Endodermal cell (in vitro differentiated cells): ENCODE data around the gene EXD3. TPM values are rescaled to one million over a fixed set of nuclear protein-coding genes. Genes with fewer than 3 reads are reported as not detected.

Experiments used
- DNase-seq: peaks from one replicate; pipeline ENCODE4 v3.0.0-alpha.2; 2017
- H3K27ac ChIP-seq: 2 replicates; pipeline ENCODE4 v1.5.1; 2013; ENCODE audit warnings: mild to moderate bottlenecking, low read depth, low read length, moderate library complexity
- H3K27me3 ChIP-seq: 2 replicates; pipeline ENCODE4 v1.6.1; 2013; ENCODE audit warnings: mild to moderate bottlenecking, low read length, moderate library complexity; ENCODE audit not compliant: insufficient read depth, control insufficient read depth, poor library complexity, severe bottlenecking
- H3K36me3 ChIP-seq: 2 replicates; pipeline ENCODE4 v1.7.0; 2013; ENCODE audit warnings: mild to moderate bottlenecking, low read length, moderate library complexity; ENCODE audit not compliant: control insufficient read depth, insufficient read depth
- H3K4me1 ChIP-seq: one replicate; pipeline ENCODE4 v1.7.0; 2013; ENCODE audit warnings: low read length; ENCODE audit not compliant: control insufficient read depth, insufficient read depth
- H3K4me3 ChIP-seq: 2 replicates; pipeline ENCODE4 v1.5.1; 2013; ENCODE audit warnings: mild to moderate bottlenecking, low read length, moderate library complexity
- H3K9ac ChIP-seq: 2 replicates; pipeline ENCODE4 v1.6.1; 2013; ENCODE audit warnings: mild to moderate bottlenecking, low read length, moderate library complexity; ENCODE audit not compliant: poor library complexity, severe bottlenecking; ENCODE audit errors: extremely low read depth
- H3K9me3 ChIP-seq: 2 replicates; pipeline ENCODE4 v1.6.1; 2013; ENCODE audit warnings: mild to moderate bottlenecking, low read length, moderate library complexity; ENCODE audit not compliant: control insufficient read depth
- H3K27ac Mint-ChIP-seq: 2 replicates; pipeline ENCODE4 v1.8.0; 2020; ENCODE audit warnings: mixed read lengths
- H3K27me3 Mint-ChIP-seq: 2 replicates; pipeline ENCODE4 v1.8.0; 2021; ENCODE audit warnings: mild to moderate bottlenecking, mixed read lengths; ENCODE audit not compliant: insufficient read depth
- H3K36me3 Mint-ChIP-seq: 2 replicates; pipeline ENCODE4 v1.8.0; 2020; ENCODE audit warnings: low read depth, mixed read lengths
- H3K4me1 Mint-ChIP-seq: 2 replicates; pipeline ENCODE4 v1.8.0; 2020; ENCODE audit warnings: mixed read lengths
- H3K4me3 Mint-ChIP-seq: 2 replicates; pipeline ENCODE4 v1.8.0; 2020; ENCODE audit warnings: mild to moderate bottlenecking, moderate library complexity, mixed read lengths
- H3K9me3 Mint-ChIP-seq: 2 replicates; pipeline ENCODE4 v1.8.0; 2020; ENCODE audit warnings: mild to moderate bottlenecking, mixed read lengths
- CTCF ChIP-seq: fragments of 200-600 bp; sonication (generic); conservative IDR thresholded peaks from 2 replicates; pipeline ENCODE4 v1.5.0; 2021; ENCODE audit warnings: antibody characterized with exemption, mild to moderate bottlenecking
- WGBS, 2 experiments: methylation state at CpG; one replicate each; pipeline versions ENCODE4 v1.1.5 to v1.1.7; 2013; ENCODE audit warnings: missing lambda C conversion rate in 2 of 2, mixed read lengths in 1 of 2; ENCODE audit not compliant: insufficient coverage in 1 of 2, insufficient read length in 1 of 2; 5-methylcytosine and 5-hydroxymethylcytosine counted together
- total RNA-seq, 2 donors: library from RNA; stranded (reverse); fragmentation: NEBNext Ultra II Directional in 1 of 2; extraction: Animal tissue kit (Norgen Biotek cat#: 25700) in 1 of 2; gene quantifications; 2 replicates in 1 of 2; 3 replicates in 1 of 2; pipeline ENCODE4 v1.2.1, GENCODE V29; 2021

Gene EXD3
- total RNA-seq, 2 donors from 2014 or later, result 15.5 to 31.0 TPM

- Mint-ChIP-seq H3K9me3 (no peaks in the 10 kb centered on the region), H3K4me3 (no peak overlapping the region), H3K4me1 (no peaks in the 10 kb centered on the region), H3K36me3 (peaks cover 3% of the 10 kb centered on the region), H3K27ac (no peak overlapping the region), H3K27me3 (no peaks in the 10 kb centered on the region)
- H3K4me1 ChIP-seq, result no peaks in the 10 kb centered on the region
- H3K9me3 ChIP-seq, result peaks cover 5% of the 10 kb centered on the region
- 94 to 97% methylated on average over 12 to 51 of the region's 51 CpGs for WGBS, 2 experiments
- H3K27me3 ChIP-seq, result no peaks in the 10 kb centered on the region
- peak; percentile 35 for DNase-seq
- TF ChIP-seq CTCF, result no peak
- no peak overlapping the region for H3K4me3 ChIP-seq
- H3K36me3 ChIP-seq, result no peaks in the 10 kb centered on the region
- H3K9ac ChIP-seq, result no peak overlapping the region
- peak overlapping the region; percentile 38 for H3K27ac ChIP-seq
These were observed 54.4 kb downstream of the EXD3 start for GRCh38 chr9:137368431-137369035.

- Mint-ChIP-seq H3K4me1 (no peaks in the 10 kb centered on the region), H3K27me3 (peaks cover 2% of the 10 kb centered on the region), H3K36me3 (peaks cover 3% of the 10 kb centered on the region), H3K27ac (no peak overlapping the region), H3K9me3 (peaks cover 3% of the 10 kb centered on the region), H3K4me3 (no peak overlapping the region)
- Histone ChIP-seq H3K36me3 (no peaks in the 10 kb centered on the region), H3K4me3 (no peak overlapping the region), H3K9ac (no peak overlapping the region), H3K27me3 (no peaks in the 10 kb centered on the region), H3K9me3 (peaks cover 5% of the 10 kb centered on the region), H3K27ac (peak overlapping the region; percentile 38), H3K4me1 (no peaks in the 10 kb centered on the region)
- WGBS, 2 experiments, result 92 to 96% methylated on average over 22 to 38 of the region's 38 CpGs
- no peak for TF ChIP-seq CTCF
- DNase-seq, result peak; percentile 43
These were observed 55.2 kb downstream of the EXD3 start for GRCh38 chr9:137367506-137368430.

- WGBS, 2 experiments, result 90 to 100% methylated on average over 9 to 19 of the region's 19 CpGs
- no peaks in the 10 kb centered on the region for H3K27me3 ChIP-seq
- H3K36me3 Mint-ChIP-seq, result peaks cover 3% of the 10 kb centered on the region
- peak overlapping the region; percentile 24 for H3K27ac ChIP-seq
- DNase-seq, result peak; percentile 44
- no peaks in the 10 kb centered on the region for H3K4me1 Mint-ChIP-seq
- peaks cover 9% of the 10 kb centered on the region for H3K27me3 Mint-ChIP-seq
- no peak overlapping the region for H3K4me3 Mint-ChIP-seq
- no peak overlapping the region for H3K27ac Mint-ChIP-seq
- no peaks in the 10 kb centered on the region for H3K4me1 ChIP-seq
- H3K9me3 Mint-ChIP-seq, result peaks cover 9% of the 10 kb centered on the region
- H3K4me3 ChIP-seq, result no peak overlapping the region
- H3K9ac ChIP-seq, result no peak overlapping the region
- no peak for TF ChIP-seq CTCF
- peaks cover 5% of the 10 kb centered on the region for H3K9me3 ChIP-seq
- H3K36me3 ChIP-seq, result no peaks in the 10 kb centered on the region
These were observed 56.0 kb downstream of the EXD3 start for GRCh38 chr9:137366891-137367381.
